Neuronal stem cell (in vitro differentiated cells): Measurements from ENCODE around the gene UBL7.

Experiments used
- DNase-seq: peaks from one replicate; pipeline ENCODE4 v3.0.0-alpha.2; 2013; ENCODE audit warnings: low spot score
- H2AFZ ChIP-seq: one replicate; pipeline ENCODE4 v1.6.1; 2013; ENCODE audit warnings: mild to moderate bottlenecking, low read length, inconsistent platforms
- H2AK5ac ChIP-seq: 2 replicates; pipeline ENCODE4 v1.6.1; 2013; ENCODE audit warnings: low read depth, mild to moderate bottlenecking, inconsistent platforms, low read length, moderate library complexity, mixed read lengths
- H2BK120ac ChIP-seq: 2 replicates; pipeline ENCODE4 v1.6.1; 2013; ENCODE audit warnings: low read depth, mild to moderate bottlenecking, inconsistent platforms, low read length, moderate library complexity, mixed read lengths
- H2BK12ac ChIP-seq: one replicate; pipeline ENCODE4 v1.6.1; 2013; ENCODE audit warnings: low read length, inconsistent platforms
- H2BK15ac ChIP-seq: 2 replicates; pipeline ENCODE4 v1.6.1; 2013; ENCODE audit warnings: mild to moderate bottlenecking, low read length, inconsistent platforms, mixed read lengths
- H2BK5ac ChIP-seq: one replicate; pipeline ENCODE4 v1.6.1; 2013; ENCODE audit warnings: inconsistent platforms, mild to moderate bottlenecking, low read length, moderate library complexity
- H3K14ac ChIP-seq: one replicate; pipeline ENCODE4 v1.6.1; 2013; ENCODE audit warnings: low read length, inconsistent platforms
- H3K18ac ChIP-seq: 2 replicates; pipeline ENCODE4 v1.6.1; 2013; ENCODE audit warnings: low read length, inconsistent platforms
- H3K23ac ChIP-seq: 2 replicates; pipeline ENCODE4 v1.6.1; 2013; ENCODE audit warnings: low read depth, mild to moderate bottlenecking, mixed read lengths, low read length, inconsistent platforms; ENCODE audit not compliant: poor library complexity
- H3K27ac ChIP-seq: replicated peaks from 3 replicates; pipeline ENCODE4 v1.5.1; 2013; ENCODE audit warnings: low read length, inconsistent platforms
- H3K27me3 ChIP-seq, 3 experiments: 2 replicates each; pipeline ENCODE4 v1.6.1; 2013; ENCODE audit warnings: low read length in 3 of 3, mild to moderate bottlenecking in 2 of 3, inconsistent platforms in 1 of 3, low read depth in 1 of 3, mixed read lengths in 1 of 3, moderate library complexity in 1 of 3; ENCODE audit not compliant: control insufficient read depth in 3 of 3, insufficient read depth in 3 of 3
- H3K36me3 ChIP-seq, 2 donors: replicated peaks in 1 of 2; 2 replicates each; pipeline ENCODE4 v1.6.1; 2013; ENCODE audit warnings: low read length in 2 of 2; ENCODE audit not compliant: control insufficient read depth in 2 of 2, insufficient read depth in 2 of 2
- H3K4ac ChIP-seq: 2 replicates; pipeline ENCODE4 v1.6.1; 2013; ENCODE audit warnings: inconsistent platforms, mild to moderate bottlenecking, low read length, moderate library complexity
- H3K4me1 ChIP-seq, 2 donors: 1 replicate in 1 of 2; 2 replicates in 1 of 2; pipeline ENCODE4 v1.6.1; 2013; ENCODE audit warnings: low read length in 2 of 2, low read depth in 1 of 2; ENCODE audit not compliant: control insufficient read depth in 2 of 2, insufficient read depth in 1 of 2
- H3K4me2 ChIP-seq: one replicate; pipeline ENCODE4 v1.6.1; 2013; ENCODE audit warnings: mild to moderate bottlenecking, low read length, inconsistent platforms; ENCODE audit not compliant: insufficient read depth, poor library complexity, severe bottlenecking
- H3K4me3 ChIP-seq, 2 donors: 2 replicates each; pipeline ENCODE4 v1.5.1; 2013; ENCODE audit warnings: low read length in 2 of 2, mild to moderate bottlenecking in 2 of 2, inconsistent platforms in 1 of 2, moderate library complexity in 1 of 2
- H3K79me1 ChIP-seq: one replicate; pipeline ENCODE4 v1.6.1; 2013; ENCODE audit warnings: low read depth, mild to moderate bottlenecking, inconsistent platforms, low read length, moderate library complexity
- H3K9ac ChIP-seq: one replicate; pipeline ENCODE4 v1.6.1; 2013; ENCODE audit warnings: mild to moderate bottlenecking, low read depth, low read length, inconsistent platforms; ENCODE audit not compliant: poor library complexity
- H3K9me3 ChIP-seq, 2 donors: replicated peaks in 1 of 2; 2 replicates each; pipeline versions ENCODE3 to v1.6.1; 2013; ENCODE audit warnings: low read length in 2 of 2, mild to moderate bottlenecking in 2 of 2, inconsistent platforms in 1 of 2, low read depth in 1 of 2, mixed read lengths in 1 of 2, moderate library complexity in 1 of 2; ENCODE audit not compliant: control insufficient read depth in 2 of 2, insufficient read depth in 1 of 2
- H4K8ac ChIP-seq: one replicate; pipeline ENCODE4 v1.6.1; 2013; ENCODE audit warnings: low read depth, mild to moderate bottlenecking, inconsistent platforms, low read length, moderate library complexity
- H4K91ac ChIP-seq: one replicate; pipeline ENCODE4 v1.6.1; 2013; ENCODE audit warnings: low read length, low read depth, mild to moderate bottlenecking, inconsistent platforms; ENCODE audit not compliant: poor library complexity
- WGBS, 2 donors: extraction: QIAGEN DNeasy Blood & Tissue Kit; methylation state at CpG; one replicate each; pipeline ENCODE4 v1.1.7; 2013; ENCODE audit warnings: missing lambda C conversion rate in 2 of 2, mixed read lengths in 1 of 2; ENCODE audit not compliant: insufficient read length in 2 of 2, insufficient replicate concordance in 1 of 2; ENCODE audit errors: extremely low coverage in 2 of 2; 5-methylcytosine and 5-hydroxymethylcytosine counted together

Gene UBL7

DNA sequence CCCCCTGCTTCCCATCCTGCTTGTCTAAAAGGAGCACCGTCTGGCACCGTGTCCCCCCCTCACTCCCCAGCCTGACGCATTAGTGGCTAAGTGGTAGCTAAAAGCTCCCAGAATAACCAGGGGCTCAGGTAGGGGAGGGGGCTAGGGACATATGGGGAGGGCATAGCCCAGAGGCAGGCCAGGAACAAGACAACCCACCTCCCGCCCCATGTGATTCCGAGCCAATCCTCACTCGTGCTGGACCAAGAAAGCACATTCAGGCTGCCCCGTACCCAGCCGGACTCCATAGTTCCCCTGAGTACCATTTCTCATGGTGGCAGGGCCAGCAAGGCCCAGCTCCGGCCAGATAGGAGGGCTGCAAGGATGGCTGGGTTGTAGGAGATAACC, 38.7 kb downstream of the UBL7 start:
- Histone ChIP-seq H3K14ac (peak overlapping the region; percentile 67), H3K79me1 (peaks cover 6% of the 10 kb centered on the region), H2AK5ac (peak overlapping the region; percentile 94), H3K4me3 (no peak overlapping the region), H3K4me1 (peaks cover 28 to 45% of the 10 kb centered on the region in 2 donors), H2BK15ac (peak overlapping the region; percentile 10), H4K91ac (peak overlapping the region; percentile 27), H2BK12ac (peak overlapping the region; percentile 92), H3K4me2 (no peak overlapping the region), H3K9ac (peak overlapping the region; percentile 70), H3K4ac (peak overlapping the region; percentile 59), H2AFZ (peak overlapping the region; percentile 57), H2BK5ac (peak overlapping the region; percentile 90), H3K23ac (peak overlapping the region; percentile 76), H3K18ac (peak overlapping the region; percentile 89), H2BK120ac (no peak overlapping the region), H3K9me3 (no peaks in the 10 kb centered on the region), H4K8ac (no peak overlapping the region), H3K27me3 (no peaks in the 10 kb centered on the region), H3K27ac (no peak overlapping the region), H3K36me3 (peaks cover 1 to 4% of the 10 kb centered on the region in 2 donors)
- DNase-seq, result no peak
- WGBS, 2 donors, result no CpG with 5 or more reads among the region's 9 CpGs

DNA sequence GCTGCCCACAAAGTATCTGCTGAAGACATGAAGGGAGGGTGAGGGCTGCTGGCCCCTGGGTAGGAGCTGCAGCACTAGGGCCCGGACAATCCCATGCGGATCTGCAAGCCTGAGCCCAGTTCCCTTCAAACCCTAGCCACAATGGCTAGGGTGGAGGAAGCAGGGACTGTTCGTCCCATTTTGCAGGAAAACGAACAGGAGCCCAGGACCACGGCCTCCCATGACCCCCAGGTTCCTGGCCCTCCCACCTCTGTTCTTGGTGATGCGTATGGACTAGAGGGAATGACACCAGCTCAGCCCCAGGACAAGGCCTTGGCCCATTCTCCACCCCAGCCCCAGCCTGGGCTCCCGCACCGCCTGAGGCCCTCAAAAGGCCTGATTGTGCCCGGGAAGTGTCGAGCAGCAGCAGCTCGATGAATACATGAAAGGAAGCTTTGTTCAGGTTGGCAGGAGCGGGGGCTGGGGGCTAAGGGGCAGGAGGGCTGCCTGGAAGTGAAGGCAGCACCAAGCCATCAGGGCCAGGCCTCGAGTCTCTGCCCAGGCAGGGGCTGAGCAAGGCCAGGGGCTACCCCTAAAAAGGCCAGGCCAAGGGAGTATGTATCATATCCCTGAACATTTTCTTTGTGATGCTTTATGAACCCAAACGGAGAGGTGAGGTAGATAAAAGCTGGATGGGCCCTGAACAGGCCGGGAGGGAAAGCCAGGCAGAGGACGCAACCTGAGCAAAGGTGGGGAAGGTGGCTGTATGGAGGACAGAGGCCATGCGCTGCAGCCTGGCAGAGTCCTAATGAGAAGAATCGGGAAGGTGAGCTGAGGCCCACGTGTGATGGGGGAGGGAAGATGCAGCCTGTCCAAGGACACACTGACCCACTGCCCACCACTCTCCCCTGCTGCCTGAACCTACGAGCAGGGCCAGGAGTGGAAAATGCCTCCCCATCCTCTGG, 39.4 kb downstream of the UBL7 start:
- Histone ChIP-seq H2AK5ac (peak overlapping the region; percentile 94), H3K18ac (peak overlapping the region; percentile 89), H3K4me1 (peaks cover 28 to 45% of the 10 kb centered on the region in 2 donors), H3K9me3 (no peaks in the 10 kb centered on the region), H2AFZ (peak overlapping the region; percentile 57), H3K27ac (peak overlapping the region; percentile 24), H3K27me3 (no peaks in the 10 kb centered on the region), H4K91ac (peak overlapping the region; percentile 26), H2BK15ac (peak overlapping the region; percentile 72), H3K4me2 (no peak overlapping the region), H2BK5ac (peak overlapping the region; percentile 90), H2BK120ac (no peak overlapping the region), H3K23ac (peak overlapping the region; percentile 76), H4K8ac (no peak overlapping the region), H3K4ac (peak overlapping the region; percentile 59), H3K9ac (peak overlapping the region; percentile 70), H2BK12ac (peak overlapping the region; percentile 92), H3K79me1 (peaks cover 6% of the 10 kb centered on the region), H3K14ac (peak overlapping the region; percentile 67), H3K4me3 (no peak overlapping the region), H3K36me3 (peaks cover under 1 to 7% of the 10 kb centered on the region in 2 donors)
- WGBS, 2 donors, result no CpG with 5 or more reads among the region's 20 CpGs
- no peak for DNase-seq

DNA sequence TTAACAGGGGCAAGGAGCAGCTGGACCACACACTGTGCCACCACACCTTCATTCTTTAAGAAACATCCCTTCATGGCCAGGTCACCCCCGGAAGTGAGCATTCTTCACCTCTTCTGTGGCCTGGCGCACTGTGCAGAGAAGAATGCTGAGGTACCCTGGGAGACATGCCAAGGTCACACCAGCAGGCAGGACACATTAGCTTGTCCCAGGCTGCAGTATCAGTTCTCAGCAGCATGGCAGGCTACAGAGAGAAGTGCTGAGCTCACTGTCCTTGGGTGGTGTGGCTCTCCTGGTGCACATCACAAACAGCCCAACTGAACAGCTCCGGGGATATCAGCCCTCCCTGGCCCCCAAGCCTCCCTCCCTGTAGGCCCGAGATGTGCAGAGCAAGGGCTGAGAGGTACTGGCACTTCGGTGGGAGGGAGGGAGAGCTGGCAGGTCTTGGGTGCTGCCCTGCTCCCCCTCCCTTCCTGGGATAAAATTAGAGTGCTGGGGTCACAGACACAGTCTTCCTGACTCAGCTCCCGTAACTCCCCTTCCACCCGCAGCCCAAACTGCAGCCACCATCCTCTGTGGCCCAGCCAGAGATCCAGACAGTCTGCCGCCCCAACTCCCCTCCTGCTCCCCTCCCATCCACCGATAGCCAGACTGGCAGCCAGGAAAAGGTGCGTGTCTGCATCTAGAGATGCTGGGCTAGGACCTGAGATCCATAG, 40.6 kb downstream of the UBL7 start:
- H2AK5ac ChIP-seq, result peak overlapping the region; percentile 78
- no peaks in the 10 kb centered on the region for H3K9me3 ChIP-seq
- H3K9ac ChIP-seq, result no peak overlapping the region
- no peak overlapping the region for H3K4me2 ChIP-seq
- no peak overlapping the region for H3K4ac ChIP-seq
- no peak overlapping the region for H2AFZ ChIP-seq
- H3K79me1 ChIP-seq, result peaks cover 6% of the 10 kb centered on the region
- no peaks in the 10 kb centered on the region for H3K27me3 ChIP-seq
- H3K36me3 ChIP-seq, result peaks cover 11 to 18% of the 10 kb centered on the region in 2 donors
- no peak overlapping the region for H3K27ac ChIP-seq
- peak overlapping the region; percentile 65 for H3K18ac ChIP-seq
- H3K4me1 ChIP-seq, result peaks cover 28 to 45% of the 10 kb centered on the region in 2 donors
- peak overlapping the region; percentile 84 for H3K14ac ChIP-seq
- H4K91ac ChIP-seq, result no peak overlapping the region
- H4K8ac ChIP-seq, result no peak overlapping the region
- no peak overlapping the region for H2BK120ac ChIP-seq
- peak overlapping the region; percentile 50 for H3K23ac ChIP-seq
- H2BK5ac ChIP-seq, result no peak overlapping the region
- no peak overlapping the region for H3K4me3 ChIP-seq
- no peak overlapping the region for H2BK15ac ChIP-seq
- WGBS, 2 donors, result no CpG with 5 or more reads among the region's 10 CpGs
- H2BK12ac ChIP-seq, result no peak overlapping the region
- DNase-seq, result no peak

DNA sequence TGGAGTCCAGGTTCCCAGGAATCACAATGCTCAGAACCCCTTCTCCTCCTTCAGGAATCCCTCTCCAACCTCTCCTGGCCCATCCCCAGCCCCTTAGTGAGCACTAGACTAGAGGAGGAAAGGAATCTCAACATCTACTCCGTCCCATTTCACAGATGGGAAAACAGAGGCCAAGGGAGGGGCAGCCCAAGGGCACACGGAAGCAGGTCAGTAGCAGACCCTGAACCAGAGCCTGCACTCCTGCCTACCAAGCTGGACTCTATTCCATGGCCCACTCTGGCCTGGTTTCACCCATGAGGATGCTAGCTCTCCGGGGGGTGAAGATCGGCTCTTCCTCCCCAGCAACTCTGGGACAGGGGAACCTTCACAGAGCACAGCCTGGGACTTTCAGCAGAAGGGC, 41.5 kb downstream of the UBL7 start:
- H3K9ac ChIP-seq, result no peak overlapping the region
- peaks cover 28 to 40% of the 10 kb centered on the region in 2 donors for H3K4me1 ChIP-seq

More for the DNA sequence above, 41.5 kb downstream of the UBL7 start:
- no peak overlapping the region for H4K8ac ChIP-seq
- H4K91ac ChIP-seq, result no peak overlapping the region
- no peak overlapping the region for H3K4me3 ChIP-seq
- H3K18ac ChIP-seq, result peak overlapping the region; percentile 23
- H3K79me1 ChIP-seq, result peaks cover 6% of the 10 kb centered on the region
- H3K27ac ChIP-seq, result no peak overlapping the region
- no peak for DNase-seq
- no peak overlapping the region for H2AFZ ChIP-seq
- H3K14ac ChIP-seq, result no peak overlapping the region
- H3K9me3 ChIP-seq, result no peaks in the 10 kb centered on the region
- H2BK120ac ChIP-seq, result no peak overlapping the region
- peaks cover 13 to 20% of the 10 kb centered on the region in 2 donors for H3K36me3 ChIP-seq
- no peak overlapping the region for H3K4me2 ChIP-seq
- no peak overlapping the region for H3K23ac ChIP-seq
- no peak overlapping the region for H2BK15ac ChIP-seq
- no peak overlapping the region for H2BK12ac ChIP-seq
- no CpG with 5 or more reads among the region's 4 CpGs for WGBS, 2 donors
- no peak overlapping the region for H3K4ac ChIP-seq
- no peak overlapping the region for H2BK5ac ChIP-seq
- H2AK5ac ChIP-seq, result peak overlapping the region; percentile 16
- no peaks in the 10 kb centered on the region for H3K27me3 ChIP-seq
